ENCODE results near the gene GALNT16.

Gene GALNT16

DNA sequence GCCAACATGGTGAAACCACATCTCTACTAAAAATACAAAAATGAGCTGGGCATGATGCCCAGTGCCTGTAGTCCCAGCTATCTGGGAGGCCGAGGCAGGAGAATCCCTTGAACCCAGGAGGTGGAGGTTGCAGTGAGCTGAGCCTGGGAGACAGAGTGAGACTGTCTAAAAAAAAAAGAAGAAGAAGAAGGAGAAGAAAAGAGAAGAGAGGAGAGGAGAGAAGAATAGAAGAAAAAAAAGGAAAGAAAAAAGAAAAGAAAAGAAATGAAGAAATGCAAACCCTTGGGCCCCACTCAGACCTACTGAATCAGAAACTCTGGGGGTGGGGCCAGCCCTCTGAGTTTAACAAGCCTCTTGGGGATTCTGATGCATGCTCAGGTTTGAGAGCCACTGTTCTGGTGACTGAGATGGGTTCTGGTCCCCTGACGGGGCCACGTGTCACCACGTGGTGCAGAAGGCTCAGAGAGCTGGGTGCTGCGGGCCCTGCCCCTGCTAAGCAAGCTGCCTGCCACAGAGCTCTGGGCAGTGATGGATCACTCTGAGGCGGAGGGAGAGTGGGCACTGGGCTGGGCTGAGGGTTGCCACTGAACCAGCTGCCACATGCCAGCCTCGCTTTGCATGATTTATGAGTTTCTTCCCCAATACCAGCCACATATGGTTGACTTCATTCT is 100.6 kb downstream of the GALNT16 start (continued):
- TF ChIP-seq, protein P1, sequence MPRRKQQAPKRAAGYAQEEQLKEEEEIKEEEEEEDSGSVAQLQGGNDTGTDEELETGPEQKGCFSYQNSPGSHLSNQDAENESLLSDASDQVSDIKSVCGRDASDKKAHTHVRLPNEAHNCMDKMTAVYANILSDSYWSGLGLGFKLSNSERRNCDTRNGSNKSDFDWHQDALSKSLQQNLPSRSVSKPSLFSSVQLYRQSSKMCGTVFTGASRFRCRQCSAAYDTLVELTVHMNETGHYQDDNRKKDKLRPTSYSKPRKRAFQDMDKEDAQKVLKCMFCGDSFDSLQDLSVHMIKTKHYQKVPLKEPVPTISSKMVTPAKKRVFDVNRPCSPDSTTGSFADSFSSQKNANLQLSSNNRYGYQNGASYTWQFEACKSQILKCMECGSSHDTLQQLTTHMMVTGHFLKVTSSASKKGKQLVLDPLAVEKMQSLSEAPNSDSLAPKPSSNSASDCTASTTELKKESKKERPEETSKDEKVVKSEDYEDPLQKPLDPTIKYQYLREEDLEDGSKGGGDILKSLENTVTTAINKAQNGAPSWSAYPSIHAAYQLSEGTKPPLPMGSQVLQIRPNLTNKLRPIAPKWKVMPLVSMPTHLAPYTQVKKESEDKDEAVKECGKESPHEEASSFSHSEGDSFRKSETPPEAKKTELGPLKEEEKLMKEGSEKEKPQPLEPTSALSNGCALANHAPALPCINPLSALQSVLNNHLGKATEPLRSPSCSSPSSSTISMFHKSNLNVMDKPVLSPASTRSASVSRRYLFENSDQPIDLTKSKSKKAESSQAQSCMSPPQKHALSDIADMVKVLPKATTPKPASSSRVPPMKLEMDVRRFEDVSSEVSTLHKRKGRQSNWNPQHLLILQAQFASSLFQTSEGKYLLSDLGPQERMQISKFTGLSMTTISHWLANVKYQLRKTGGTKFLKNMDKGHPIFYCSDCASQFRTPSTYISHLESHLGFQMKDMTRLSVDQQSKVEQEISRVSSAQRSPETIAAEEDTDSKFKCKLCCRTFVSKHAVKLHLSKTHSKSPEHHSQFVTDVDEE (CRISPR knock-in tag; IDR thresholded peaks at IDR 0.05), result no peak
- TF ChIP-seq ESRRG (CRISPR knock-in tag; IDR thresholded peaks at IDR 0.05), result no peak
- TF ChIP-seq ZC3H10 (CRISPR knock-in tag; IDR thresholded peaks at IDR 0.05), result no peak

DNA sequence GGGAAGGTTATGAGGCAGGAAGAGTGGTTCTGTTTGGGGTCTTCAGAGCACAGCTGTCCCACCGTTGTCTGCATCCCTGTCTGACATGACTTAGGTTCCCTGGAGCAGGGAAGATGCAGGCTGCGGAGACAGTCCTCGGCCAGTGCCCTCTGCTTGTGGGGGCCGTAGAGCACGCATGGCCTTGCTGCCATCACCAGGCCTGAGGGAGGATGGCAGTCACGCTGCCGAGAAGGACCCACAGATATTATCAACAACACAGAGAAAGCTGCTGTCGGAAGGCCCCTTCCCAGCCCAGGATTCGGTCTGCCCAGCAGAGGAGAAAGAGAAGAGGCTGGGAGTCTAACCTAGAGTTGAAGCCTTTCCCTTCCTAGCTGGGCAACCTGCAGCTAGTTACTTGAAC is 103.1 kb downstream of the GALNT16 start:
- ATAC-seq, result peak; percentile 83
- TF ChIP-seq TOX (CRISPR knock-in tag; IDR thresholded peaks at IDR 0.05; ENCODE audit: borderline replicate concordance) (no peak), PPARA (CRISPR knock-in tag; IDR thresholded peaks at IDR 0.05; ENCODE audit: borderline replicate concordance) (no peak), GLIS3 (CRISPR knock-in tag; IDR thresholded peaks at IDR 0.05) (no peak), BACH2 (CRISPR knock-in tag; IDR thresholded peaks at IDR 0.05; ENCODE audit: borderline replicate concordance) (no peak), OSR1 (CRISPR knock-in tag; IDR thresholded peaks at IDR 0.05) (no peak), RARB (CRISPR knock-in tag; IDR thresholded peaks at IDR 0.05) (no peak), CSDC2 (CRISPR knock-in tag; IDR thresholded peaks at IDR 0.05) (no peak), ZFP3 (CRISPR knock-in tag; IDR thresholded peaks at IDR 0.05) (no peak), ARNTL (CRISPR knock-in tag; IDR thresholded peaks at IDR 0.05; ENCODE audit: borderline replicate concordance, low read depth) (no peak), ISL1 (CRISPR knock-in tag; IDR thresholded peaks at IDR 0.05) (no peak), TCF4 (CRISPR knock-in tag; IDR thresholded peaks at IDR 0.05; ENCODE audit: borderline replicate concordance) (no peak), ZFP30 (CRISPR knock-in tag; IDR thresholded peaks at IDR 0.05) (no peak), ZC3H10 (CRISPR knock-in tag; IDR thresholded peaks at IDR 0.05) (no peak), ZNF8 (CRISPR knock-in tag; IDR thresholded peaks at IDR 0.05) (no peak)
- TF ChIP-seq, protein P1 (CRISPR knock-in tag; IDR thresholded peaks at IDR 0.05), result no peak
- TF ChIP-seq, protein P2, sequence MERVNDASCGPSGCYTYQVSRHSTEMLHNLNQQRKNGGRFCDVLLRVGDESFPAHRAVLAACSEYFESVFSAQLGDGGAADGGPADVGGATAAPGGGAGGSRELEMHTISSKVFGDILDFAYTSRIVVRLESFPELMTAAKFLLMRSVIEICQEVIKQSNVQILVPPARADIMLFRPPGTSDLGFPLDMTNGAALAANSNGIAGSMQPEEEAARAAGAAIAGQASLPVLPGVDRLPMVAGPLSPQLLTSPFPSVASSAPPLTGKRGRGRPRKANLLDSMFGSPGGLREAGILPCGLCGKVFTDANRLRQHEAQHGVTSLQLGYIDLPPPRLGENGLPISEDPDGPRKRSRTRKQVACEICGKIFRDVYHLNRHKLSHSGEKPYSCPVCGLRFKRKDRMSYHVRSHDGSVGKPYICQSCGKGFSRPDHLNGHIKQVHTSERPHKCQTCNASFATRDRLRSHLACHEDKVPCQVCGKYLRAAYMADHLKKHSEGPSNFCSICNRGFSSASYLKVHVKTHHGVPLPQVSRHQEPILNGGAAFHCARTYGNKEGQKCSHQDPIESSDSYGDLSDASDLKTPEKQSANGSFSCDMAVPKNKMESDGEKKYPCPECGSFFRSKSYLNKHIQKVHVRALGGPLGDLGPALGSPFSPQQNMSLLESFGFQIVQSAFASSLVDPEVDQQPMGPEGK (CRISPR knock-in tag; IDR thresholded peaks at IDR 0.05; ENCODE audit: borderline replicate concordance), result no peak
- TF ChIP-seq, protein P3, sequence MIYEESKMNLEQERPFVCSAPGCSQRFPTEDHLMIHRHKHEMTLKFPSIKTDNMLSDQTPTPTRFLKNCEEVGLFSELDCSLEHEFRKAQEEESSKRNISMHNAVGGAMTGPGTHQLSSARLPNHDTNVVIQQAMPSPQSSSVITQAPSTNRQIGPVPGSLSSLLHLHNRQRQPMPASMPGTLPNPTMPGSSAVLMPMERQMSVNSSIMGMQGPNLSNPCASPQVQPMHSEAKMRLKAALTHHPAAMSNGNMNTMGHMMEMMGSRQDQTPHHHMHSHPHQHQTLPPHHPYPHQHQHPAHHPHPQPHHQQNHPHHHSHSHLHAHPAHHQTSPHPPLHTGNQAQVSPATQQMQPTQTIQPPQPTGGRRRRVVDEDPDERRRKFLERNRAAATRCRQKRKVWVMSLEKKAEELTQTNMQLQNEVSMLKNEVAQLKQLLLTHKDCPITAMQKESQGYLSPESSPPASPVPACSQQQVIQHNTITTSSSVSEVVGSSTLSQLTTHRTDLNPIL (CRISPR knock-in tag; IDR thresholded peaks at IDR 0.05; ENCODE audit: low read depth), result no peak

DNA sequence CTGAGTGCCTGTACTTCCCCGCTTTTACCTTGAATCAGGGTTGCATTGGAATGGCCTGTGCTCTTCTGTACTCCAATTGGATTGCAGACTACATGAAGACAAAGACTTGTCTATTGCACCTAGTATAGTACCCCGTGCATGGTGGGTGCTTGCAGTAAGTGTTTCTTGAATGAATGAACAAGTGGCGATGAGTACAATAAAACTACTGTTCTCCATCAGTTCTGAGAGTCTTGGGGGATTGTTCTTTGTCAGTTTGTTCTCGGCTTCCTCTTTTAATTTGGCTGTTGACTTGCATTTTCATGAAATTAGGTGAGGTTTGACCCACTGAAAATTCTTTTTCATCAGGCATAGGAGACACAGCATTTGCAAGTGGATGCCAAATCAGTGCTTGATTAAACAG is 104.0 kb downstream of the GALNT16 start:
- no peak for ATAC-seq
- TF ChIP-seq, protein P1 (CRISPR knock-in tag; IDR thresholded peaks at IDR 0.05), result no peak
- TF ChIP-seq CSDC2 (CRISPR knock-in tag; IDR thresholded peaks at IDR 0.05) (no peak), ZFP30 (CRISPR knock-in tag; IDR thresholded peaks at IDR 0.05) (no peak), ZNF70 (CRISPR knock-in tag; IDR thresholded peaks at IDR 0.05) (no peak), ISL1 (CRISPR knock-in tag; IDR thresholded peaks at IDR 0.05) (no peak), GLIS3 (CRISPR knock-in tag; IDR thresholded peaks at IDR 0.05) (no peak), PPARA (CRISPR knock-in tag; IDR thresholded peaks at IDR 0.05; ENCODE audit: borderline replicate concordance) (no peak), TCF4 (CRISPR knock-in tag; IDR thresholded peaks at IDR 0.05; ENCODE audit: borderline replicate concordance) (no peak), ZNF565 (CRISPR knock-in tag; conservative IDR thresholded peaks at IDR 0.05; ENCODE audit: low read depth) (no peak), ZC3H10 (CRISPR knock-in tag; IDR thresholded peaks at IDR 0.05) (no peak), ZNF8 (CRISPR knock-in tag; IDR thresholded peaks at IDR 0.05) (no peak)
- TF ChIP-seq, protein P4, sequence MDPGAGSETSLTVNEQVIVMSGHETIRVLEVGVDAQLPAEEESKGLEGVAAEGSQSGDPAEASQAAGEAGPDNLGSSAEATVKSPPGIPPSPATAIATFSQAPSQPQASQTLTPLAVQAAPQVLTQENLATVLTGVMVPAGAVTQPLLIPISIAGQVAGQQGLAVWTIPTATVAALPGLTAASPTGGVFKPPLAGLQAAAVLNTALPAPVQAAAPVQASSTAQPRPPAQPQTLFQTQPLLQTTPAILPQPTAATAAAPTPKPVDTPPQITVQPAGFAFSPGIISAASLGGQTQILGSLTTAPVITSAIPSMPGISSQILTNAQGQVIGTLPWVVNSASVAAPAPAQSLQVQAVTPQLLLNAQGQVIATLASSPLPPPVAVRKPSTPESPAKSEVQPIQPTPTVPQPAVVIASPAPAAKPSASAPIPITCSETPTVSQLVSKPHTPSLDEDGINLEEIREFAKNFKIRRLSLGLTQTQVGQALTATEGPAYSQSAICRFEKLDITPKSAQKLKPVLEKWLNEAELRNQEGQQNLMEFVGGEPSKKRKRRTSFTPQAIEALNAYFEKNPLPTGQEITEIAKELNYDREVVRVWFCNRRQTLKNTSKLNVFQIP (CRISPR knock-in tag; IDR thresholded peaks at IDR 0.05; ENCODE audit: borderline replicate concordance, low read depth), result no peak
- TF ChIP-seq, protein P2 (CRISPR knock-in tag; IDR thresholded peaks at IDR 0.05; ENCODE audit: borderline replicate concordance), result no peak

All from SK-N-SH treated with all-trans-retinoic acid at 6 μM for 48 hours (cell line).